ENCODE data around the gene CDH20.

Gene CDH20

GRCh38 chr18:61333271-61333745 is at the start of gene CDH20:
TSS of gene CDH20 (plus strand) at chr18:61333430.
- no peak for FAIRE-seq

- FAIRE-seq = no peak
Observed at GRCh38 chr18:61284039-61284438, 49.2 kb upstream of the CDH20 start.

GRCh38 chr18:61285777-61286176 is 47.5 kb upstream of the CDH20 start:
- FAIRE-seq = no peak

GRCh38 chr18:61286867-61287266 is 46.4 kb upstream of the CDH20 start:
- FAIRE-seq = no peak

GRCh38 chr18:61290616-61291015 is 42.6 kb upstream of the CDH20 start:
- no peak for FAIRE-seq

GRCh38 chr18:61292280-61293035 is 40.8 kb upstream of the CDH20 start:
- no peak for FAIRE-seq

- FAIRE-seq = no peak
Observed at GRCh38 chr18:61295153-61295552, 38.1 kb upstream of the CDH20 start.

GRCh38 chr18:61308004-61308403 is 25.2 kb upstream of the CDH20 start:
- FAIRE-seq = no peak

GRCh38 chr18:61308795-61309393 is 24.3 kb upstream of the CDH20 start:
- no peak for FAIRE-seq

- no peak for FAIRE-seq
Observed at GRCh38 chr18:61322265-61322873, 10.9 kb upstream of the CDH20 start.

GRCh38 chr18:61323951-61324350 is 9.3 kb upstream of the CDH20 start:
- FAIRE-seq = no peak

GRCh38 chr18:61326407-61326806 is 6.8 kb upstream of the CDH20 start:
- FAIRE-seq = no peak

- no peak for FAIRE-seq
Observed at GRCh38 chr18:61329398-61329797, 3.8 kb upstream of the CDH20 start.

- no peak for FAIRE-seq
Observed at GRCh38 chr18:61331051-61331450, 2.2 kb upstream of the CDH20 start.

- no peak for FAIRE-seq
Observed at GRCh38 chr18:61333746-61334490, 688 bp downstream of the CDH20 start.

GRCh38 chr18:61334491-61334850 is 1.2 kb downstream of the CDH20 start:
- no peak for FAIRE-seq

- no peak for FAIRE-seq
Observed at GRCh38 chr18:61334951-61335683, 1.9 kb downstream of the CDH20 start.

GRCh38 chr18:61335684-61336555 is 2.7 kb downstream of the CDH20 start:
- no peak for FAIRE-seq

- no peak for FAIRE-seq
Observed at GRCh38 chr18:61336766-61337165, 3.5 kb downstream of the CDH20 start.

- FAIRE-seq = no peak
Observed at GRCh38 chr18:61337527-61337926, 4.3 kb downstream of the CDH20 start.

GRCh38 chr18:61340148-61340547 is 6.9 kb downstream of the CDH20 start:
- FAIRE-seq = no peak

- no peak for FAIRE-seq
Observed at GRCh38 chr18:61348230-61348629, 15.0 kb downstream of the CDH20 start.

All from TTC549 (cell line).